H1 (cell line): ENCODE data around the gene ZBTB18. TPM values are rescaled to one million over a fixed set of nuclear protein-coding genes. Genes with fewer than 3 reads are reported as not detected.

Experiments
- BCL11A ChIP-seq, 2 experiments: IDR thresholded peaks; one replicate each; pipeline ENCODE4 v1.6.1; 2011; ENCODE audit warnings: low read depth in 2 of 2, low read length in 2 of 2, mild to moderate bottlenecking in 2 of 2
- CHD2 ChIP-seq: IDR thresholded peaks from 2 replicates; pipeline ENCODE4 v1.6.1; 2012; ENCODE audit warnings: low read length, improper control_type of control experiment
- FOSL1 ChIP-seq: IDR thresholded peaks from 2 replicates; pipeline ENCODE4 v1.6.1; 2011; ENCODE audit warnings: mild to moderate bottlenecking, low read depth, low read length, moderate library complexity; ENCODE audit not compliant: insufficient read depth
- POU5F1 ChIP-seq: IDR thresholded peaks from 2 replicates; pipeline ENCODE4 v1.6.1; 2011; ENCODE audit warnings: low read depth, mild to moderate bottlenecking, low read length, moderate library complexity
- RFX5 ChIP-seq: IDR thresholded peaks from 2 replicates; pipeline ENCODE4 v1.6.1; 2011; ENCODE audit warnings: low read depth, low read length, improper control_type of control experiment, borderline replicate concordance
- RXRA ChIP-seq: IDR thresholded peaks from 2 replicates; pipeline ENCODE4 v1.6.1; 2011; ENCODE audit warnings: low read depth, mild to moderate bottlenecking, low read length, moderate library complexity; ENCODE audit not compliant: insufficient read depth
- SAP30 ChIP-seq: fragments of 300-600 bp; sonication (generic); IDR thresholded peaks from 2 replicates; pipeline ENCODE4 v1.7.1; 2012; ENCODE audit warnings: low read length, moderate library complexity, mild to moderate bottlenecking, inconsistent platforms; ENCODE audit not compliant: insufficient read depth, insufficient replicate concordance
- SIX5 ChIP-seq: IDR thresholded peaks from 2 replicates; pipeline ENCODE4 v1.6.1; 2011; ENCODE audit warnings: mild to moderate bottlenecking, low read depth, low read length
- USF2 ChIP-seq: IDR thresholded peaks from 2 replicates; pipeline ENCODE4 v1.6.1; 2011; ENCODE audit warnings: low read length, improper control_type of control experiment
- polyA plus RNA-seq, 7 experiments: library from polyadenylated mRNA; depleted of rRNA in 3 of 7; stranded (reverse) in 5 of 7; unstranded in 2 of 7; fragments of >200 nt in 5 of 7; fragments of 200-250 nt in 2 of 7; gene quantifications; 1 replicate in 5 of 7; 2 replicates in 1 of 7; 4 replicates in 1 of 7; pipeline versions ENCODE4 v1.2.1 to v1.2.3, GENCODE V29; 2011 to 2013; ENCODE audit warnings: missing spikeins in 2 of 7, mixed read lengths in 2 of 7
- total RNA-seq: library from RNA; stranded (reverse); fragmentation: NEBNext Ultra II Directional; extraction: Animal tissue kit (Norgen Biotek cat#: 25700); gene quantifications from 2 replicates; pipeline ENCODE4 v1.2.1, GENCODE V29; 2021
- TF ChIP-seq, protein P1 (sequence below): fragments of 300-600 bp; sonication (generic); IDR thresholded peaks from 2 replicates; pipeline ENCODE4 v1.7.1; 2012; ENCODE audit warnings: low read length, moderate library complexity, mild to moderate bottlenecking, inconsistent platforms; ENCODE audit not compliant: insufficient replicate concordance

The ZBTB18 gene
- total and polyA plus RNA-seq, 2 of the 8 experiments (the other 6 are each of a cell fraction or from before 2014, with no cell fraction given): 8.5 to 14.4 TPM

DNA sequence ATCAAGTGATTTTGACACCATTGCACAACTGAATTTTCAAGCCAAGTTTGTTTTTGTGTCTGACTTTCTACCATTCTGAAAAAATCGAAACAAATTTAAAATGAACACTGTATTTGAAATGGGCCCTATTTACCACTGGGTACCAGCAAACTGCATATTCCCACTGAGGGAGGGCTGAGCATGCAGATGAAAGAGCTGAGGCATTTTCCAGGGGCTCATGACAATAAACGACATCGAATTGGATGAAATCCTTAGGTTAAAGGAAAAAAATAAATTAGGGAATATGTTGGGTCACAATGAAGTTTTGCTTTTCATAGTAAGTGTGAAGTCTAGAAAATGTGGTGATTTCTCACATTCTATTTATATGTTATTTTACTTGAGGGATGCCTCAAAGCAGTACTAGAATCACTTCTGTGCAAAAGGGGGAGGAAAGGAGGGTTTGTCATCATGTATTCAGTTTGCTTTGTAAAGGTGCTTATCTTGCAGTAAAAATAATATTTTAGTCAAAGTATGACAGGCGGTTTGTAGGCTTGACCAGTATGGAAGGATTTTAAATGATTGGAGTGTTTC lies 11.2 kb downstream of the ZBTB18 start (continued):
- TF ChIP-seq, protein P1, sequence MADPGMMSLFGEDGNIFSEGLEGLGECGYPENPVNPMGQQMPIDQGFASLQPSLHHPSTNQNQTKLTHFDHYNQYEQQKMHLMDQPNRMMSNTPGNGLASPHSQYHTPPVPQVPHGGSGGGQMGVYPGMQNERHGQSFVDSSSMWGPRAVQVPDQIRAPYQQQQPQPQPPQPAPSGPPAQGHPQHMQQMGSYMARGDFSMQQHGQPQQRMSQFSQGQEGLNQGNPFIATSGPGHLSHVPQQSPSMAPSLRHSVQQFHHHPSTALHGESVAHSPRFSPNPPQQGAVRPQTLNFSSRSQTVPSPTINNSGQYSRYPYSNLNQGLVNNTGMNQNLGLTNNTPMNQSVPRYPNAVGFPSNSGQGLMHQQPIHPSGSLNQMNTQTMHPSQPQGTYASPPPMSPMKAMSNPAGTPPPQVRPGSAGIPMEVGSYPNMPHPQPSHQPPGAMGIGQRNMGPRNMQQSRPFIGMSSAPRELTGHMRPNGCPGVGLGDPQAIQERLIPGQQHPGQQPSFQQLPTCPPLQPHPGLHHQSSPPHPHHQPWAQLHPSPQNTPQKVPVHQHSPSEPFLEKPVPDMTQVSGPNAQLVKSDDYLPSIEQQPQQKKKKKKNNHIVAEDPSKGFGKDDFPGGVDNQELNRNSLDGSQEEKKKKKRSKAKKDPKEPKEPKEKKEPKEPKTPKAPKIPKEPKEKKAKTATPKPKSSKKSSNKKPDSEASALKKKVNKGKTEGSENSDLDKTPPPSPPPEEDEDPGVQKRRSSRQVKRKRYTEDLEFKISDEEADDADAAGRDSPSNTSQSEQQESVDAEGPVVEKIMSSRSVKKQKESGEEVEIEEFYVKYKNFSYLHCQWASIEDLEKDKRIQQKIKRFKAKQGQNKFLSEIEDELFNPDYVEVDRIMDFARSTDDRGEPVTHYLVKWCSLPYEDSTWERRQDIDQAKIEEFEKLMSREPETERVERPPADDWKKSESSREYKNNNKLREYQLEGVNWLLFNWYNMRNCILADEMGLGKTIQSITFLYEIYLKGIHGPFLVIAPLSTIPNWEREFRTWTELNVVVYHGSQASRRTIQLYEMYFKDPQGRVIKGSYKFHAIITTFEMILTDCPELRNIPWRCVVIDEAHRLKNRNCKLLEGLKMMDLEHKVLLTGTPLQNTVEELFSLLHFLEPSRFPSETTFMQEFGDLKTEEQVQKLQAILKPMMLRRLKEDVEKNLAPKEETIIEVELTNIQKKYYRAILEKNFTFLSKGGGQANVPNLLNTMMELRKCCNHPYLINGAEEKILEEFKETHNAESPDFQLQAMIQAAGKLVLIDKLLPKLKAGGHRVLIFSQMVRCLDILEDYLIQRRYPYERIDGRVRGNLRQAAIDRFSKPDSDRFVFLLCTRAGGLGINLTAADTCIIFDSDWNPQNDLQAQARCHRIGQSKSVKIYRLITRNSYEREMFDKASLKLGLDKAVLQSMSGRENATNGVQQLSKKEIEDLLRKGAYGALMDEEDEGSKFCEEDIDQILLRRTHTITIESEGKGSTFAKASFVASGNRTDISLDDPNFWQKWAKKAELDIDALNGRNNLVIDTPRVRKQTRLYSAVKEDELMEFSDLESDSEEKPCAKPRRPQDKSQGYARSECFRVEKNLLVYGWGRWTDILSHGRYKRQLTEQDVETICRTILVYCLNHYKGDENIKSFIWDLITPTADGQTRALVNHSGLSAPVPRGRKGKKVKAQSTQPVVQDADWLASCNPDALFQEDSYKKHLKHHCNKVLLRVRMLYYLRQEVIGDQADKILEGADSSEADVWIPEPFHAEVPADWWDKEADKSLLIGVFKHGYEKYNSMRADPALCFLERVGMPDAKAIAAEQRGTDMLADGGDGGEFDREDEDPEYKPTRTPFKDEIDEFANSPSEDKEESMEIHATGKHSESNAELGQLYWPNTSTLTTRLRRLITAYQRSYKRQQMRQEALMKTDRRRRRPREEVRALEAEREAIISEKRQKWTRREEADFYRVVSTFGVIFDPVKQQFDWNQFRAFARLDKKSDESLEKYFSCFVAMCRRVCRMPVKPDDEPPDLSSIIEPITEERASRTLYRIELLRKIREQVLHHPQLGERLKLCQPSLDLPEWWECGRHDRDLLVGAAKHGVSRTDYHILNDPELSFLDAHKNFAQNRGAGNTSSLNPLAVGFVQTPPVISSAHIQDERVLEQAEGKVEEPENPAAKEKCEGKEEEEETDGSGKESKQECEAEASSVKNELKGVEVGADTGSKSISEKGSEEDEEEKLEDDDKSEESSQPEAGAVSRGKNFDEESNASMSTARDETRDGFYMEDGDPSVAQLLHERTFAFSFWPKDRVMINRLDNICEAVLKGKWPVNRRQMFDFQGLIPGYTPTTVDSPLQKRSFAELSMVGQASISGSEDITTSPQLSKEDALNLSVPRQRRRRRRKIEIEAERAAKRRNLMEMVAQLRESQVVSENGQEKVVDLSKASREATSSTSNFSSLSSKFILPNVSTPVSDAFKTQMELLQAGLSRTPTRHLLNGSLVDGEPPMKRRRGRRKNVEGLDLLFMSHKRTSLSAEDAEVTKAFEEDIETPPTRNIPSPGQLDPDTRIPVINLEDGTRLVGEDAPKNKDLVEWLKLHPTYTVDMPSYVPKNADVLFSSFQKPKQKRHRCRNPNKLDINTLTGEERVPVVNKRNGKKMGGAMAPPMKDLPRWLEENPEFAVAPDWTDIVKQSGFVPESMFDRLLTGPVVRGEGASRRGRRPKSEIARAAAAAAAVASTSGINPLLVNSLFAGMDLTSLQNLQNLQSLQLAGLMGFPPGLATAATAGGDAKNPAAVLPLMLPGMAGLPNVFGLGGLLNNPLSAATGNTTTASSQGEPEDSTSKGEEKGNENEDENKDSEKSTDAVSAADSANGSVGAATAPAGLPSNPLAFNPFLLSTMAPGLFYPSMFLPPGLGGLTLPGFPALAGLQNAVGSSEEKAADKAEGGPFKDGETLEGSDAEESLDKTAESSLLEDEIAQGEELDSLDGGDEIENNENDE: no peak
- no peak for TF ChIP-seq SAP30
- no peak for TF ChIP-seq RXRA
- TF ChIP-seq USF2: no peak
- no peak for TF ChIP-seq SIX5
- no peak for TF ChIP-seq CHD2
- no peak for TF ChIP-seq BCL11A (IDR thresholded peaks at IDR 0.05; ENCODE audit: low read depth in 2 of 2, low read length in 2 of 2)
- no peak for TF ChIP-seq RFX5
- no peak for TF ChIP-seq POU5F1
- TF ChIP-seq FOSL1: no peak
